HL-60 (cell line): Measurements from ENCODE around the gene HOXB8.

Experiments
- CTCF ChIP-seq: IDR thresholded peaks from one replicate; pipeline ENCODE4 v1.5.1; 2011; ENCODE audit warnings: low read length, control low read depth, inconsistent platforms; ENCODE audit not compliant: insufficient read depth
- GABPA ChIP-seq: IDR thresholded peaks from 2 replicates; pipeline ENCODE4 v1.6.1; 2012; ENCODE audit warnings: low read depth
- POLR2AphosphoS5 ChIP-seq: IDR thresholded peaks from 2 replicates; pipeline ENCODE4 v1.6.1; 2012; ENCODE audit warnings: low read depth
- REST ChIP-seq: IDR thresholded peaks from 2 replicates; pipeline ENCODE4 v1.6.1; 2012; ENCODE audit warnings: low read depth; ENCODE audit not compliant: insufficient replicate concordance

- no peak for TF ChIP-seq CTCF
- TF ChIP-seq POLR2AphosphoS5, result no peak
- TF ChIP-seq REST, result no peak
- no peak for TF ChIP-seq GABPA
Observed at GRCh38 chr17:48598736-48599135, 16.4 kb downstream of the HOXB8 start.
